HepG2 (cell line): ENCODE data around the gene COMMD1. TPM values are rescaled to one million over a fixed set of nuclear protein-coding genes. Genes with fewer than 3 reads are reported as not detected.

Experiments used
- ATAC-seq: fragments of 200-7000 bp; cut with Tn5 transposase; 3 replicates; pipeline ENCODE4 v1.9.1; 2020; ENCODE audit warnings: mild to moderate bottlenecking, moderate library complexity
- BruUV-seq: library from RNA; stranded (reverse); fragments of 400-500 nt; replicated peaks from 2 replicates; lab custom pipeline; 2021; lab: Mats Ljungman, UMichigan
- CTCF ChIA-PET: fragments of 300-600 bp; formaldehyde crosslinking; extraction: SDS; loops from one replicate; lab custom pipeline; 2021; ENCODE audit warnings: low total read pairs, inconsistent platforms, low intra/inter-chr PET ratio; lab: Yijun Ruan, JAX
- POLR2A ChIA-PET: fragments of 350-600 bp; sonication (Branson Sonifier 250); formaldehyde crosslinking; loops from one replicate; lab custom pipeline; 2020; ENCODE audit warnings: antibody characterized with exemption, inconsistent platforms; lab: Yijun Ruan, JAX
- DNase-seq: peaks from one replicate; pipeline ENCODE4 v3.0.0-alpha.2; 2015; ENCODE audit warnings: low spot score
- FAIRE-seq: peaks from 3 replicates; lab custom pipeline; 2011; peaks lifted over from hg19 to GRCh38; lab: Jason Lieb, UNC
- H2AFZ ChIP-seq: one replicate; pipeline ENCODE4 v1.6.1; 2011; ENCODE audit warnings: low read length, inconsistent platforms
- H3K27ac ChIP-seq: fragments of 300-600 bp; 3 replicates; pipeline ENCODE4 v1.8.0; 2011; ENCODE audit warnings: mixed run types, mild to moderate bottlenecking, mixed read lengths, low read length, inconsistent platforms; ENCODE audit not compliant: insufficient read depth; ENCODE audit errors: extremely low read length
- H3K27me3 ChIP-seq, 2 experiments: fragments of 200-600 bp in 1 of 2; 2 replicates in 1 of 2; 3 replicates in 1 of 2; pipeline versions ENCODE4 v1.6.0 to v1.8.0; 2011; ENCODE audit warnings: low read length in 2 of 2, mild to moderate bottlenecking in 2 of 2, moderate library complexity in 2 of 2, inconsistent platforms in 1 of 2; ENCODE audit not compliant: insufficient read depth in 2 of 2, control insufficient read depth in 1 of 2
- H3K36me3 ChIP-seq, 2 experiments: fragments of 200-600 bp in 1 of 2; replicated peaks in 1 of 2; 2 replicates in 1 of 2; 3 replicates in 1 of 2; pipeline versions ENCODE4 v1.5.1 to v1.8.0; 2011; ENCODE audit warnings: low read length in 2 of 2, inconsistent platforms in 1 of 2; ENCODE audit not compliant: insufficient read depth in 2 of 2, control insufficient read depth in 1 of 2
- H3K4me1 ChIP-seq: 2 replicates; pipeline ENCODE4 v1.5.1; 2012; ENCODE audit warnings: low read length, inconsistent platforms; ENCODE audit not compliant: insufficient read depth
- H3K4me2 ChIP-seq: 2 replicates; pipeline ENCODE4 v1.6.0; 2011; ENCODE audit warnings: low read depth, low read length, inconsistent platforms
- H3K4me3 ChIP-seq, 3 experiments: fragments of 200-600 bp in 1 of 3; sonication (generic), shearing (Covaris generic) in 1 of 3; replicated peaks in 1 of 3; 2 replicates each; pipeline ENCODE4 v1.5.1; 2011 to 2016; ENCODE audit warnings: low read length in 3 of 3, inconsistent platforms in 2 of 3, low read depth in 2 of 3, mild to moderate bottlenecking in 2 of 3, control low read depth in 1 of 3, mixed read lengths in 1 of 3; ENCODE audit not compliant: insufficient read depth in 1 of 3
- H3K79me2 ChIP-seq: one replicate; pipeline ENCODE4 v1.6.1; 2011; ENCODE audit warnings: low read length, inconsistent platforms; ENCODE audit not compliant: insufficient read depth
- H3K9ac ChIP-seq: 2 replicates; pipeline ENCODE4 v1.6.0; 2011; ENCODE audit warnings: mild to moderate bottlenecking, low read depth, low read length, inconsistent platforms; ENCODE audit not compliant: insufficient read depth
- H3K9me3 ChIP-seq: 2 replicates; pipeline ENCODE4 v1.5.1; 2012; ENCODE audit warnings: mild to moderate bottlenecking, low read length
- H4K20me1 ChIP-seq: 2 replicates; pipeline ENCODE4 v1.6.0; 2011; ENCODE audit warnings: inconsistent platforms, mild to moderate bottlenecking, low read length, moderate library complexity; ENCODE audit not compliant: insufficient read depth
- CHCHD3 ChIP-seq: sonication (generic); formaldehyde crosslinking; IDR thresholded peaks from 2 replicates; pipeline ENCODE4 v1.8.0; 2022; ENCODE audit warnings: mild to moderate bottlenecking, missing genetic modification reagents, moderate library complexity
- ETV6 ChIP-seq: sonication (generic); formaldehyde crosslinking; conservative IDR thresholded peaks from 2 replicates; pipeline ENCODE4 v1.4.0; 2020; ENCODE audit warnings: missing genetic modification reagents
- EZH2 ChIP-seq: conservative IDR thresholded peaks from 2 replicates; pipeline ENCODE4 v1.6.1; 2012; ENCODE audit warnings: mild to moderate bottlenecking, low read depth, low read length, moderate library complexity
- FOXO1 ChIP-seq: sonication (generic); formaldehyde crosslinking; IDR thresholded peaks from 2 replicates; pipeline ENCODE4 v1.4.0; 2020; ENCODE audit warnings: missing genetic modification reagents
- GABPB1 ChIP-seq: IDR thresholded peaks from 2 replicates; pipeline ENCODE4 v1.6.1; 2016; ENCODE audit warnings: mild to moderate bottlenecking, missing genetic modification reagents, moderate library complexity, missing compliant biosample characterization
- MIER3 ChIP-seq: IDR thresholded peaks from 2 replicates; pipeline ENCODE4 v1.6.1; 2016; ENCODE audit warnings: missing compliant biosample characterization, borderline replicate concordance
- SMC3 ChIP-seq: IDR thresholded peaks from 2 replicates; pipeline ENCODE4 v1.6.1; 2011; ENCODE audit warnings: low read length, improper control_type of control experiment
- TEAD3 ChIP-seq: optimal IDR thresholded peaks from 2 replicates; pipeline ENCODE3; 2016; ENCODE audit warnings: borderline replicate concordance
- ZBTB7A ChIP-seq: sonication (generic); formaldehyde crosslinking; IDR thresholded peaks from 2 replicates; pipeline ENCODE4 v1.8.0; 2022; ENCODE audit warnings: mild to moderate bottlenecking, missing genetic modification reagents
- ZFP36 ChIP-seq: fragments of 150-350 bp; IDR thresholded peaks from 2 replicates; pipeline ENCODE4 v1.6.1; 2018; ENCODE audit warnings: borderline replicate concordance, low read length, low read depth; ENCODE audit not compliant: partially characterized antibody
- ZKSCAN8 ChIP-seq: IDR thresholded peaks from 2 replicates; pipeline ENCODE4 v1.6.1; 2016; ENCODE audit warnings: borderline replicate concordance, missing genetic modification reagents, missing compliant biosample characterization
- ZNF24 ChIP-seq: fragments of 450-650 bp; IDR thresholded peaks from 2 replicates; pipeline ENCODE4 v1.6.1; 2017; ENCODE audit warnings: antibody characterized with exemption, mild to moderate bottlenecking
- ZNF253 ChIP-seq: sonication (generic); formaldehyde crosslinking; IDR thresholded peaks from 2 replicates; pipeline ENCODE4 v1.8.0; 2022; ENCODE audit warnings: mild to moderate bottlenecking, missing genetic modification reagents, borderline replicate concordance
- ZNF878 ChIP-seq: sonication (generic); formaldehyde crosslinking; IDR thresholded peaks from 2 replicates; pipeline ENCODE4 v1.8.1; 2023; ENCODE audit warnings: mild to moderate bottlenecking, missing genetic modification reagents, moderate library complexity
- ZSCAN25 ChIP-seq: sonication (generic); formaldehyde crosslinking; IDR thresholded peaks from 2 replicates; pipeline ENCODE4 v1.8.0; 2022; ENCODE audit warnings: mild to moderate bottlenecking, missing genetic modification reagents
- WGBS: methylation state at CpG from one replicate; pipeline ENCODE4 v1.1.6; 2017; ENCODE audit warnings: low lambda C conversion rate; 5-methylcytosine and 5-hydroxymethylcytosine counted together
- in situ Hi-C: cut with HindIII; loops from 2 replicates; pipeline ENCODE4 v1.10.0; 2017; ENCODE audit warnings: low pct_unique_long_range_greater_than_20kb; ENCODE audit not compliant: extremely low pct_ligation_motif_present
- intact Hi-C: fragments of 100-400 bp; cut with micrococcal nuclease; formaldehyde crosslinking; loops from one replicate; pipeline ENCODE4 v1.10.0; 2022; ENCODE audit not compliant: unreplicated experiment
- polyA plus RNA-seq, 8 experiments: library from polyadenylated mRNA; depleted of rRNA in 3 of 8; stranded (reverse) in 7 of 8; unstranded in 1 of 8; fragments of >200 nt; fragmentation: Illumina TruSeq in 4 of 8; extraction: Trizol in 4 of 8; gene quantifications; 2 replicates each; pipeline versions ENCODE4 v1.2.1 to v1.2.3, GENCODE V29; 2011 to 2016; ENCODE audit warnings: low read depth in 4 of 8, missing spikeins in 1 of 8, mixed read lengths in 1 of 8; ENCODE audit not compliant: insufficient read depth in 1 of 8
- total RNA-seq, 5 experiments: library from RNA; depleted of rRNA; stranded (reverse); fragments of >200 nt; fragmentation: Illumina TruSeq; extraction: Trizol; gene quantifications; 2 replicates each; pipeline ENCODE4 v1.2.3, GENCODE V29; 2016; ENCODE audit warnings: low read depth in 1 of 5
- TF ChIP-seq, protein P1 (sequence below): IDR thresholded peaks from 2 replicates; pipeline ENCODE4 v1.6.1; 2016
- TF ChIP-seq, protein P2 (sequence below): sonication (generic); formaldehyde crosslinking; IDR thresholded peaks from 2 replicates; pipeline ENCODE4 v1.4.0; 2020; ENCODE audit warnings: missing genetic modification reagents
- TF ChIP-seq, protein P3 (sequence below): sonication (generic); formaldehyde crosslinking; IDR thresholded peaks from 2 replicates; pipeline ENCODE4 v1.4.0; 2020; ENCODE audit warnings: missing genetic modification reagents

COMMD1 gene
- total and polyA plus RNA-seq, 2 of the 13 experiments (the other 11 are each of a cell fraction or from before 2014, with no cell fraction given) = 25.7 to 105 TPM

DNA sequence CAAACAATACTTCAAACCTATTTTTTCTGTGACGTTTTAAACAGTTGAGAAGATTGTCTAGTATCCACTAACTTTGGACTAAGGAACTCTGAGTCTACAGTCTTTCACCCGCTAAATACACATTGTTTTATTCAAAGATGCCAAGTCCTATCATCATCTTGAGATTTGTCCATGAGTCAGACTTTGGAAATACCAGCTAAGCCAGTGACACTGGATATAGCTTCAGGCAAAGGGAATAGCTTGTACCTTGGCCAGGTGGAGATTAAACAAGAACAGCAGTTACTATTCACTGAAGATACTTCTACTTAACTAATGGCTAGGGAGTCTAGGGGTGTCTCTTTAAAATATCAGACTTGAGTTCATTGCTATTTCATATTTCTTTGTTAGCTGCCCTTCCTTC, 137.5 kb downstream of the COMMD1 start:
- Histone ChIP-seq H3K4me2 (no peak overlapping the region), H3K36me3 (no peaks in the 10 kb centered on the region), H3K9ac (no peak overlapping the region), H4K20me1 (no peaks in the 10 kb centered on the region), H3K79me2 (no peaks in the 10 kb centered on the region), H3K27ac (no peak overlapping the region), H3K4me3 (no peak overlapping the region), H3K9me3 (peaks cover 10% of the 10 kb centered on the region), H3K4me1 (no peaks in the 10 kb centered on the region), H2AFZ (no peak overlapping the region), H3K27me3 (no peaks in the 10 kb centered on the region)
- no peak for TF ChIP-seq ZSCAN25 (CRISPR knock-in tag)
- no peak for TF ChIP-seq MIER3 (CRISPR knock-in tag)
- TF ChIP-seq FOXO1 (CRISPR knock-in tag) = no peak
- TF ChIP-seq EZH2 = no peak
- no peak for TF ChIP-seq ZNF878 (CRISPR knock-in tag)
- TF ChIP-seq GABPB1 (CRISPR knock-in tag) = no peak
- no peak for TF ChIP-seq SMC3
- TF ChIP-seq ETV6 = no peak
- no peak for TF ChIP-seq ZFP36
- no peak for TF ChIP-seq ZBTB7A (CRISPR knock-in tag)
- CTCF ChIA-PET = no interaction called here
- FAIRE-seq (no peak), DNase-seq (no peak), ATAC-seq (no peak)
- intact Hi-C loops = no loop called here
- POLR2A ChIA-PET = no interaction called here
- in situ Hi-C loops = no loop called here
- 87% methylated on average over 2 of the region's 2 CpGs for WGBS
- BruUV-seq = no TSS peak

DNA sequence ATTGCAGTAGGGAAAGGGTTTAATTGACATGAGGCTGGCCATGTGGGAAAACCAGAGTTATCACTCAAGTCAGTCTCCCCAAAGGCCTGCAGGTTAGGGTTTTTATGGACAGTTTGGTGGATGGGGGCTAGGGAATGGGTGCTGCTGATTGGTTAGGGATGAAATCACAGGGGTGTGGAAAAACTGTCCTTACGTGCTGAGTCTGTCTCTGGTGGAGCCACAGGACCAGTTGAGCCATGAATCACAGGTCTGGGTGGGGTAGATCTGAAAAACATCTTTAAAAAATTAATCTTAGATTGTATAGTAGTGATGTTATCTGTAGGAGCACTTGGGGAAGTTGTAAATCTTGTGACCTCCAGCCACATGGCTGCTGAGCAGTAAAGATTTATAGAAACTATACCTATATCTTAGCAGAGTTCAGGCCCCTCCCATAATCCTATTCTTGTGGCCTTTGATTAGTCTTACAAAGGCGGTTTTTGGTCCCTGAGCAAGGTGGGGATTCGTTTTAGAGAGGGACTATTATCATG, 139.6 kb downstream of the COMMD1 start:
- no peak for FAIRE-seq
- no peak overlapping the region for H2AFZ ChIP-seq
- H3K27me3 ChIP-seq = no peaks in the 10 kb centered on the region
- H3K4me2 ChIP-seq = no peak overlapping the region
- DNase-seq = no peak
- ChIA-PET POLR2A (no interaction called here), CTCF (no interaction called here)
- no peak for ATAC-seq
- 69% methylated on average over 3 of the region's 3 CpGs for WGBS
- no peaks in the 10 kb centered on the region for H3K79me2 ChIP-seq
- in situ Hi-C loops (no loop called here), intact Hi-C loops (no loop called here)
- H3K4me3 ChIP-seq = no peak overlapping the region
- H4K20me1 ChIP-seq = no peaks in the 10 kb centered on the region
- no TSS peak for BruUV-seq
- H3K36me3 ChIP-seq = no peaks in the 10 kb centered on the region
- no peaks in the 10 kb centered on the region for H3K4me1 ChIP-seq
- no peak overlapping the region for H3K27ac ChIP-seq
- peaks cover 10% of the 10 kb centered on the region for H3K9me3 ChIP-seq
- no peak overlapping the region for H3K9ac ChIP-seq
- TF ChIP-seq ZKSCAN8 (CRISPR knock-in tag) (no peak), TEAD3 (CRISPR knock-in tag) (no peak), ZNF253 (CRISPR knock-in tag) (no peak), CHCHD3 (CRISPR knock-in tag) (no peak), ZNF24 (no peak)
- TF ChIP-seq, protein P1, sequence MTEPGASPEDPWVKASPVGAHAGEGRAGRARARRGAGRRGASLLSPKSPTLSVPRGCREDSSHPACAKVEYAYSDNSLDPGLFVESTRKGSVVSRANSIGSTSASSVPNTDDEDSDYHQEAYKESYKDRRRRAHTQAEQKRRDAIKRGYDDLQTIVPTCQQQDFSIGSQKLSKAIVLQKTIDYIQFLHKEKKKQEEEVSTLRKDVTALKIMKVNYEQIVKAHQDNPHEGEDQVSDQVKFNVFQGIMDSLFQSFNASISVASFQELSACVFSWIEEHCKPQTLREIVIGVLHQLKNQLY (CRISPR knock-in tag) = no peak
- TF ChIP-seq, protein P2, sequence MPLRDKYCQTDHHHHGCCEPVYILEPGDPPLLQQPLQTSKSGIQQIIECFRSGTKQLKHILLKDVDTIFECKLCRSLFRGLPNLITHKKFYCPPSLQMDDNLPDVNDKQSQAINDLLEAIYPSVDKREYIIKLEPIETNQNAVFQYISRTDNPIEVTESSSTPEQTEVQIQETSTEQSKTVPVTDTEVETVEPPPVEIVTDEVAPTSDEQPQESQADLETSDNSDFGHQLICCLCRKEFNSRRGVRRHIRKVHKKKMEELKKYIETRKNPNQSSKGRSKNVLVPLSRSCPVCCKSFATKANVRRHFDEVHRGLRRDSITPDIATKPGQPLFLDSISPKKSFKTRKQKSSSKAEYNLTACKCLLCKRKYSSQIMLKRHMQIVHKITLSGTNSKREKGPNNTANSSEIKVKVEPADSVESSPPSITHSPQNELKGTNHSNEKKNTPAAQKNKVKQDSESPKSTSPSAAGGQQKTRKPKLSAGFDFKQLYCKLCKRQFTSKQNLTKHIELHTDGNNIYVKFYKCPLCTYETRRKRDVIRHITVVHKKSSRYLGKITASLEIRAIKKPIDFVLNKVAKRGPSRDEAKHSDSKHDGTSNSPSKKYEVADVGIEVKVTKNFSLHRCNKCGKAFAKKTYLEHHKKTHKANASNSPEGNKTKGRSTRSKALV (CRISPR knock-in tag) = no peak
- TF ChIP-seq, protein P3, sequence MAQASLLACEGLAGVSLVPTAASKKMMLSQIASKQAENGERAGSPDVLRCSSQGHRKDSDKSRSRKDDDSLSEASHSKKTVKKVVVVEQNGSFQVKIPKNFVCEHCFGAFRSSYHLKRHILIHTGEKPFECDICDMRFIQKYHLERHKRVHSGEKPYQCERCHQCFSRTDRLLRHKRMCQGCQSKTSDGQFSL (CRISPR knock-in tag) = no peak
